Measurements from ENCODE around the gene KCNAB1.
"Not testable (repeated sequence)": the region's sequence is repeated elsewhere in the genome, so short reads cannot be mapped to it uniquely, and the experiment has no call there.

The KCNAB1 gene

GRCh38 chr3:156284637-156285036 lies 164.3 kb downstream of the KCNAB1 start:
- DNase-seq = not testable (repeated sequence)

GRCh38 chr3:156285626-156286025 lies 165.2 kb downstream of the KCNAB1 start:
- DNase-seq = no peak

- DNase-seq = no peak
Measured at GRCh38 chr3:156290924-156291271, 170.5 kb downstream of the KCNAB1 start.

GRCh38 chr3:156291272-156292123 lies 171.1 kb downstream of the KCNAB1 start:
- no peak for DNase-seq

- DNase-seq = no peak
Measured at GRCh38 chr3:156293566-156293965, 173.2 kb downstream of the KCNAB1 start.

- DNase-seq = no peak
Measured at GRCh38 chr3:156297582-156297981, 177.2 kb downstream of the KCNAB1 start.

- DNase-seq = no peak
Measured at GRCh38 chr3:156298014-156298413, 177.6 kb downstream of the KCNAB1 start.

GRCh38 chr3:156298938-156299337 lies 178.6 kb downstream of the KCNAB1 start:
- DNase-seq = no peak

- DNase-seq = no peak
Measured at GRCh38 chr3:156299569-156299968, 179.2 kb downstream of the KCNAB1 start.

- DNase-seq = no peak
Measured at GRCh38 chr3:156300371-156300770, 180.0 kb downstream of the KCNAB1 start.

GRCh38 chr3:156300929-156301840 lies 180.8 kb downstream of the KCNAB1 start:
- no peak for DNase-seq

- DNase-seq = no peak
Measured at GRCh38 chr3:156303001-156303707, 182.8 kb downstream of the KCNAB1 start.

GRCh38 chr3:156304406-156304805 lies 184.0 kb downstream of the KCNAB1 start:
- no peak for DNase-seq

GRCh38 chr3:156305672-156306071 lies 185.3 kb downstream of the KCNAB1 start:
- DNase-seq = no peak

- DNase-seq = no peak
Measured at GRCh38 chr3:156307704-156308103, 187.3 kb downstream of the KCNAB1 start.

- DNase-seq = no peak
Measured at GRCh38 chr3:156311431-156311830, 191.1 kb downstream of the KCNAB1 start.

GRCh38 chr3:156311930-156312329 lies 191.6 kb downstream of the KCNAB1 start:
- DNase-seq = no peak

GRCh38 chr3:156316076-156316475 lies 195.7 kb downstream of the KCNAB1 start:
- DNase-seq = no peak

- no peak for DNase-seq
Measured at GRCh38 chr3:156317462-156318074, 197.2 kb downstream of the KCNAB1 start.

- no peak for DNase-seq
Measured at GRCh38 chr3:156321945-156322344, 201.6 kb downstream of the KCNAB1 start.

- no peak for DNase-seq
Measured at GRCh38 chr3:156323466-156323865, 203.1 kb downstream of the KCNAB1 start.

GRCh38 chr3:156330415-156330814 lies 210.0 kb downstream of the KCNAB1 start:
- no peak for DNase-seq

- no peak for DNase-seq
Measured at GRCh38 chr3:156332304-156332703, 211.9 kb downstream of the KCNAB1 start.
